T-helper 1 cell treated with Interleukin-12 subunit alpha and Interleukin-12 subunit beta and Interleukin-4 antibody, amounts not matched to agents 30 ng/mL and 1 ng/mL, for 36 hours (primary cell): ENCODE measurements around the gene LCORL. TPM values are rescaled to one million over a fixed set of nuclear protein-coding genes. Genes with fewer than 3 reads are reported as not detected.
"Not testable (repeated sequence)": the region's sequence is repeated elsewhere in the genome, so short reads cannot be mapped to it uniquely, and the experiment has no call there.

Experiments used
- intact Hi-C: fragments of 100-400 bp; cut with micrococcal nuclease; formaldehyde crosslinking; loops from one replicate; pipeline ENCODE4 v1.15.1; 2024
- total RNA-seq: library from RNA; stranded (reverse); gene quantifications from 2 replicates; pipeline ENCODE4 v1.2.3, GENCODE V29; 2022

The LCORL gene
- total RNA-seq, 1 donor from 2014 or later, result 9.6 TPM

- intact Hi-C loops, result loop anchor here (1.0 to 5.0 kb wide), 6 partner anchors 444 to 1794 kb away; partner anchors contain the start of genes LAP3 and TAPT1
These were observed 685 bp downstream of the LCORL start for GRCh38 chr4:18020671-18021469.

GRCh38 chr4:18020145-18020670, 1.3 kb downstream of the LCORL start:
- intact Hi-C loops, result loop anchor here (5.0 kb wide), 3 partner anchors 572 to 1793 kb away; partner anchors contain the start of gene TAPT1

- intact Hi-C loops, result no loop called here
These were observed 7.3 kb downstream of the LCORL start for GRCh38 chr4:18014269-18014668.

- intact Hi-C loops, result no loop called here
These were observed 8.6 kb downstream of the LCORL start for GRCh38 chr4:18012807-18013462.

GRCh38 chr4:18012134-18012806, 9.3 kb downstream of the LCORL start:
- intact Hi-C loops, result no loop called here

DNA sequence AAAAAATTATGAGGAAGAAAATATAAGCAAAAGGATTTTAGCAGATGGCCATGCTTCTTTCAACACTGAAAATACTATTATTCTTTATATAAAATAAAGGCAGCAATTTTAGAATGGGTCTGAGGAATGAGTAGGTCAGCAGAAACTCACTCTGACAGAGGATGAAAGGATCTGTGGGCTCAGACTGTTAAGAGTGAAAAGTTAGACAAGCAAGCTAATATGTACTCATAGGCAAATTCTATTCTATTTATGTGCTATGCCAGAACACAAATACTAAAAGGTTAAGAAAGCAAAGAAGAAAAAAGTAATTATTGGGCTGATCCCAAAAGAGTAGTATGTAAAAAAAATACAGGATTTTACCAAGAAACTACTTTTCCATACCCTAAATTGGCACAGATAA, 13.9 kb downstream of the LCORL start:
- intact Hi-C loops, result no loop called here

DNA sequence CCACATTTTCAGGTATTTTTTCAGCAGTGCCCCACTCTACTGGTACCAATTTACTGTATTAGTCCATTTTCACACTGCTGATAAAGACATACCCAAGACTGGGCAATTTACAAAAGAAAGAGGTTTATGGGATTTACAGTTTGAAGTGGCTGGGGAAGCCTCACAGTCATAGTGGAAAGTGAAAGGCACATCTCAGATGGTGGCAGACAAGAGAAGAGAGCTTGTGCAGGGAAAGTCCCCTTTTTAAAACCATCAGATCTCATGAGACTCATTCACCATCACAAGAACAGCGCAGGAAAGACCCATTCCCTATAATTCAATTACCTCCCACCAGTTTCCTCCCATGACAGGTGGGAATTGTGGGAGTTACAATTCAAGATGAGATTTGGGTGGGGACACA, 15.1 kb downstream of the LCORL start:
- intact Hi-C loops, result not testable (repeated sequence)

DNA sequence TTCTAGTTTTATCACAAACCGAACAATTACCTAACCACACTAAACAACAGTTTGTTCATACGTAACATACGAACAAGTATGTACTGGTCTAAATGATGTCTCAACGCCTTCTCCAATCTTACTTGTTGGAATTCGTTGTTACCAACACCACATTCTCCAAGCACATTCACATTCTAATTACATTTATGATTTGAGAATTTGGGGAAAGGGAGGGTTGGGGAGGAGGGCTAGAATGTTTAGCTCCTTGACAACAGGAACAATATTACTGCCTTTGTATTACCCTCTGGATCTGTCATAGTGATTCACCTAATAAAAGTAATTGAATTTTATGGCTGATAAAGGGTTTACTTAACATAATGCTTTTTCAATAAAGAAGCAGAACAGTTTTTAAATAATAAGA, 24.4 kb downstream of the LCORL start:
- intact Hi-C loops, result no loop called here

GRCh38 chr4:17995165-17995564, 26.4 kb downstream of the LCORL start:
- intact Hi-C loops, result no loop called here

DNA sequence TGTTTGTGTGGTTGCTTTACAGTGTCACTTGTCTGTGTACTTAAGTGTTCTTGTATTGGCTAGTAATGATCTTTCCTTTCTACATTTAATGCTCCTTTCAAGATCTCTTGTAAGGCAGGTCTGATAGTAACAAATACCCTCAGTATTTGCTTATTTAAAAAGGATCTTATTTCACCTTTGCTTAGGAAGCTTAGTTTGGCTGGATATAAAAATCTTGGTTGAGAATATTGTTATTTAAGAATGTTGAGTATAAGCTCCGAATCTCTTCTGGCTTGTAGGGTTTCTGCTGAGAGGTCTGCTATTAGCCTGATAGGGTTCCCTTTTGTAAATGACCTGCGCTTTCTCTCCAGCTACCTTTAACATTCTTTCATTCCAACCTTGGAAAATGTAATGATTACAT, 35.7 kb downstream of the LCORL start:
- intact Hi-C loops, result no loop called here

- intact Hi-C loops, result no loop called here
These were observed 40.5 kb downstream of the LCORL start for GRCh38 chr4:17981063-17981462.

DNA sequence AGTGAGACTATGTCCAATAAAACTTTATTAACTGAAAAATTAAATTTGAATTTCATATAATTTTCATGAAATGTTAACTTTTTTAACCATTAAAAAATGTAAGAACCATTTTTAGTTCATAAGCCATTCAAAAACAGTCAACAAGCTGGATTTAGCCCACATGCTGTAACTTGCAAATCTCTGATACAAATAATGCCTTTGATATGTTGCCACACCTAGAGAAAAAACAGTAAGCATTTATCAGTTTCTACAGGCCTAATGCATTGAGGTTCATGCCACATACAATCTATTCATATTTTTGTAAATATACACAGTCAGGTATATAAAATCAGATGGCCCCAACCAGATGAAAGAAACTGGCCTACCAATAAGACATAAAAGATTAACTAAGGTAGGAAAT, 52.8 kb downstream of the LCORL start:
- intact Hi-C loops, result no loop called here

DNA sequence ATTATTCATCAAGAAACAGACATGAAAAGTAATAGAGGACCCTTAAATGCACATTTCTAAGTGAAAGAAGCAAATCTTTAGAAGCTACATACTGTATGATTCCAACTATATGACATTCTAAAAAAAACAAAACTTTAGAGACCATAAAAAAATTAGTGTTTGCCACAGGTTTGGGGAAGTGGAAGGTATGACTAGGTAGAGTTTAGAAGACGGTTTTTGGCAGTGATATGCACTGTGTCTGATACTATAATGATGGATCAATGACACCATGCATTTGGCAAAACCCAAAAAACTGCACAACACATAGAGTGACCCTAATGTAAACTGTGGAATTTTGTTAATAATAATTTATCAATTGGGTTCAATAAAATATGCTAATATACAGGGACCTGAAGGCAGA, 54.5 kb downstream of the LCORL start:
- intact Hi-C loops, result no loop called here

DNA sequence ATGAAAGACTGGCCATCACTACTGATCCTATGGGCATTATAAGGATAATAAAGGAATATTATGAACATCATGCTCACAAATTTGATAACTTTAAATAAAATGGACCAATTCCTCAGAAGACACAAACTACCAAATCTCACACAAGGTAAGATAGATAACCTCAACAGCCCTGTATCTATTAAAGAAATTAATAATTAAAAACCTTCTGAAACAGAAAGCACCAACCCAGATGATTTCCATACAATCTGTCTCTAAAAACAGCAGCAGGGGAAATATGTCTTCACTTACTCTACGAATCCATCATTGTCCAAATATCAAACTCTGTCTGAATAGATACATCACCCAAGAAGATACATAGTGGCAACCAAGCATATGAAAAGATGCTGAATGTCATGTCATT, 55.2 kb downstream of the LCORL start:
- intact Hi-C loops, result no loop called here

DNA sequence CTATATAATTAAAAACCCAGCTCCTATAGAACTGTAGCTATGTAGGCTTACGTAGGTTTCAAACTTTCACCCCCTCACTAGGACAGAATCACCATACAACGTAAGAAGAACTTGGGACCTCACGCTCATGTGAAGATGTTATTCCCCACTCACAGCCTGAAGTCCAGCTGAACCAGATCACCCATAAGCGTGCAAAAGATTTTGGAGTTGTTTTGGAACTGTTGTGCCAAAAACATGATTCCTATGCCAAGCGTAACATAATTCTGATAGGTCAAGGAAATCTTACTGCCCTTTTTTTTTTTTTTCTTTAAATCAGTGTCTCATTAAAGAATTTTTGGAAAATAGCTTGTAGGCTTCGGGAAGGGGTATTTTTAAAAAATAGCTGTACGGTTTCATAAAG, 57.0 kb downstream of the LCORL start:
- intact Hi-C loops, result no loop called here

DNA sequence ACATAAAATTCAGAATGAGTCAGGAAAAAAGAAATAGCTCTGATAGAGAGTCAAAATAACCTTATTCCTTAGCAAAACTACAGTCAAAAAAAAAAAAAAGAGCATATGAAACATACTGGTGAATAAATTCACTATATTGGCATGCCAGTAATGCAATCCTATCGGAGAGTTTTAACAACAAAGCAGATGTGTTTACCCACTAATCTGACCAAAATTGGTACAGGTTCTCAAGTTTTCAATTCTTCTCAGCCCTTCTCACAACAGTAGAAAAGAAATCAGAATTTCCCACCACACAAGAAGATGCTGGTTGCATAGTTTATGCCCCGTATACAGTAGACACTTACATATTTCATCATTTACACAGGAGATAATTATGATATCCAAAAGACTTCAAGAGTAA, 59.4 kb downstream of the LCORL start:
- intact Hi-C loops, result no loop called here

DNA sequence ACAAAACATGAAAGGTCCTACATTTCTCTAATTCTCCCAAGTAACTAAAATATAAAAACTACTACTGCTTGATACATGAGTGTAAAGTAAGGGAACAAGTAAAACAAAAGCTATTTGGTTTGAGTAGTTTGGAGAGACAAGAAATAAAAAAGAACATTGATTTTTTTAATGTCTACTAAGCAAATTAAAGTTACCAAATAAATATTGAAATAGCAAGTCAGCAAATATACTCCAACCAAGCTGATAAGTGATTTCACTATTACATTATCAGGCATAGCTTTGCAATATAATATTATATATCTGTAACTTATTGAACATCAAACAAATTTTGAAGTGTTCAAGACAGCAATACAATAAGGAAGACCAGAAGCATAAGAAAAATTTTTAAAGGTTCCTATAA, 60.3 kb downstream of the LCORL start:
- intact Hi-C loops, result no loop called here

DNA sequence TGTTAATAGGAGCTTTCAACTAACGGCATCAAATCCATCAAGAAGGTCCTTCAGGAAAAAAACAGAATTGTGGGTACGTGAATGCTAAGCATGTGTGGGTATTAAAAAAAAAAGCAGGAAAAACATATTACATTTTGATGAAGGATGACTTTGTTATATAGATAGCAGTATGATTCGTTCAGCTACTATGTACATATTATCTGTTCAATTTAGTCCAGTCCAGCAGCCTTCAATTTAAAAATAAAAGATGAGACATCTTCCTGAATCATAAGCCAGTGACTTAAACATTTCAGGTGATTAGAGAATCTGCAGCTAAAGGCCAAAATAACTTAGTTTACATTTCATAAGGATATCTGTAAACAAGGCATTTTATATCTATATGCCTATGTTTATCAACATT, 63.4 kb downstream of the LCORL start:
- intact Hi-C loops, result no loop called here

- intact Hi-C loops, result no loop called here
These were observed 63.9 kb downstream of the LCORL start for GRCh38 chr4:17957688-17958087.

GRCh38 chr4:17956245-17956644, 65.3 kb downstream of the LCORL start:
- intact Hi-C loops, result no loop called here

DNA sequence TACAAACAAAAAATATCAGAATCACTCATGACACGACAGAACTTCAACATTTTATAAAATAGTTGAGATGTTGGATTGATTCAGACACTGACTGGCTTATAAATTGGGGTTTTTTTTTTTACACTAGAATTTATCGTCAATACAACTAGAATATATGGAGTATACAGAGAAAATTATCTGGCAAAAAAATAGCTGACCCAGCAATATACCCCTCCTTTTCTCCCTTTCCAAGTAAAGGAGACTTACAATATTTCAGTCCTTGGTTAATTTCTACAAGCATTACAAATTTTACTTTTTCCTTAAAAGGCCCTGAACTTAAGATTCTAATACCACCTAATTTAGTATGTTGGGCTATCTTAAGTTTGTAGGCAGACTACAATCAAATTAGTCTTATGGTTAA, 76.3 kb downstream of the LCORL start:
- intact Hi-C loops, result no loop called here

- intact Hi-C loops, result no loop called here
These were observed 79.8 kb downstream of the LCORL start for GRCh38 chr4:17941731-17942130.
